ENCODE data around the gene SERPINI1.

The SERPINI1 gene

GRCh38 chr3:167851171-167851570 lies 115.7 kb downstream of the SERPINI1 start:
- no peak for DNase-seq (ENCODE audit: low spot score)

GRCh38 chr3:167851749-167852148 lies 116.2 kb downstream of the SERPINI1 start:
- DNase-seq (ENCODE audit: low spot score), result no peak

DNA sequence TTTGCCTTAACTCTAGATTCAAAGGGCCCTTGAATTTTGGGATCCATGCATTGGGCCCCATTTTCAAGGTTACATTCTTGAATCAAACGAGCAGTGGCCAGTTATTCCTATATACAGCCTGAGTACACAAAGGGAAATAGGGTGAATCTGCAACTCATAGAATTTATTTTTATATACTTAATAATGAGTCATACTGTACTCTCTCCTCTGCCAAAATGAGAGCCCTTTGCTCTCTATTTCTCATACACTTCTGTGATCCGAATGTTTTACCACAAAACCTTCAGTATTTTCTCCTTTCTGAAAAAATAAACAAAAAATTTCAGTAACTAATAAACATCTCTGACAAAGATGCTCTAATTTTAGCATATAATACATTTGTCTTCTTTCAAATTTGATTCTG lies 116.7 kb downstream of the SERPINI1 start:
- no peak for DNase-seq (ENCODE audit: low spot score)

- no peak for DNase-seq (ENCODE audit: low spot score)
These were observed 118.5 kb downstream of the SERPINI1 start for GRCh38 chr3:167854063-167854462.

- DNase-seq (ENCODE audit: low spot score), result no peak
These were observed 119.3 kb downstream of the SERPINI1 start for GRCh38 chr3:167854846-167855245.

DNA sequence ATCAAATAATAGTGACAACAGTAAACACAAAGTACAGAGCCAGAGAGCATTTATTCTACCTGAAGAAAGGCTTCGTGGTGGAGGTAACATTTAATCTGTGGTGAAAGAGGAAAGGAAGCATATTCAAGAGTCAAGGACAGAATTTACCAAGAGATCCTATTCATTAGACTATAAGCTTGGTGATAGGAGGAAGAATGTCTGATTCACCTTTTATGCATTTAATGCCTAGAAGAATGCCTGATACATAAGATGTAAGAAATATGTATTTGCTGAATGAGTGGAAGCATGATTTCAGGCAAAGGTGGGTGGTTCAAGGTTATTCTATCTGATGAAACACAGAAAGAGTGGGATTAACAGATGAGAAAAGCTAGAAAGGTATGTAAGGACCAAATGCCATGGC lies 119.8 kb downstream of the SERPINI1 start:
- no peak for DNase-seq (ENCODE audit: low spot score)

GRCh38 chr3:167858865-167859264 lies 123.3 kb downstream of the SERPINI1 start:
- no peak for DNase-seq (ENCODE audit: low spot score)

- no peak for DNase-seq (ENCODE audit: low spot score)
These were observed 124.1 kb downstream of the SERPINI1 start for GRCh38 chr3:167859610-167860009.

DNA sequence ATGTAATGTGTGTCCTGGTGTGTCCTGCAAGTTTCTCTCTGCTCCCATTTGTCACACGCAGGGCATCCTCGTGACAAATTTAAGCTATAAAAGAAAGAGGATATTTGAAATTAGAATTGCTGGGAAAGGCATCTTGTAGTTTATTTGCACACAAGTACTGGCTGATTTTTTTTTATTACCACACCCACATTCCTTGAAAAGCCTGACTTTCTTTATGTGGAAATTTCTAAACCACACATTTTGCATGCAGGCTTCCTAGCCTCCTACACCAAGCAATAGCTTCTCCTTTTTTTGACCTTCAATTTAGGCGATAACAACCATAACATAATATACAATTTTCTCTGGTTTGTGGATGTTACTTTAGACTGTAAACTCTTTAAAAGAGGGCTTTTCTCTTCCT lies 126.1 kb downstream of the SERPINI1 start:
- DNase-seq (ENCODE audit: low spot score), result no peak

- no peak for DNase-seq (ENCODE audit: low spot score)
These were observed 126.7 kb downstream of the SERPINI1 start for GRCh38 chr3:167862104-167862730.

GRCh38 chr3:167863811-167864551 lies 128.5 kb downstream of the SERPINI1 start:
- DNase-seq (ENCODE audit: low spot score), result no peak

DNA sequence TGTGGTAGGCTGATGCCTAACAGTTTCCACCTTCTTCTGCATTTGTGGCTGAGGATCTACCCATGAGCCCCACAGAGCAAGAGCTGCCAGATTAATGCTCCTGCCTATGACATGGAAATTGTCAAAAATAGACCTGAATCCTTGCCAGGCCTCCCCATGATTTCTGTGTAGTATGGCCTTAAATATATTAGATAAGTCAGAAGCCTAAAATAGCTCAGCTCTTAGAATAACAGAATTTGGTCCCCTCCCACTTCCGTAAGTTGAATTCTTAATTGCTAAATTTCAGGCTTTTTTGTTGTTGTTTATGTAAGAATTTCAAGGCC lies 129.0 kb downstream of the SERPINI1 start:
- no peak for DNase-seq (ENCODE audit: low spot score)

- no peak for DNase-seq (ENCODE audit: low spot score)
These were observed 130.8 kb downstream of the SERPINI1 start for GRCh38 chr3:167866331-167866730.

GRCh38 chr3:167867981-167868380 lies 132.5 kb downstream of the SERPINI1 start:
- DNase-seq (ENCODE audit: low spot score), result no peak

DNA sequence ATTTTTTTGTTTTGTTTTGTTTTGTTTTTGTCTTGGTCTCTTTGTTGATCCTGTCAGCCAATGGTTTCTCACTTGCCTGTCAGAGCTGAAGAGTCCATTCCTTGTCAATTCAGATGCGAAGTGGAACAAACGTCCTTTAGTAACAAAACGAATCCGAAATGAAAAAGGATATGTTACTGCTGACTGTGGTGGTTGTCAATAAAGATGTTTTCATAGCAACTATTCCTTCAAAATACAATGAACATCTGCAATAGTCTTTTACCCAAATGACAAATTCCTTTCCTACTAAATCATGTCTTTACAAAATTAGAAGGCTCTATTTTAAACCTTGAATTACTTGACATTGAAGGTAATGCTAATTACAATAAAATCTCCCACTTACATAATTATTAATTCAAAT lies 134.7 kb downstream of the SERPINI1 start:
- DNase-seq (ENCODE audit: low spot score), result no peak

- DNase-seq (ENCODE audit: low spot score), result no peak
These were observed 135.2 kb downstream of the SERPINI1 start for GRCh38 chr3:167870759-167871158.

GRCh38 chr3:167872032-167872431 lies 136.5 kb downstream of the SERPINI1 start:
- DNase-seq (ENCODE audit: low spot score), result no peak

GRCh38 chr3:167872941-167873340 lies 137.4 kb downstream of the SERPINI1 start:
- DNase-seq (ENCODE audit: low spot score), result no peak

- DNase-seq (ENCODE audit: low spot score), result no peak
These were observed 139.3 kb downstream of the SERPINI1 start for GRCh38 chr3:167874671-167875372.

Measured in germinal center (tissue), 1 donor.